T-helper 1 cell treated with Interleukin-12 subunit alpha and Interleukin-12 subunit beta and Interleukin-4 antibody, amounts not matched to agents 30 ng/mL and 1 ng/mL, for 36 hours (primary cell): ENCODE data around the gene ASL. TPM values are rescaled to one million over a fixed set of nuclear protein-coding genes. Genes with fewer than 3 reads are reported as not detected.
"Not testable (repeated sequence)": the region's sequence is repeated elsewhere in the genome, so short reads cannot be mapped to it uniquely, and the experiment has no call there.

Experiments used
- intact Hi-C: fragments of 100-400 bp; cut with micrococcal nuclease; formaldehyde crosslinking; loops from one replicate; pipeline ENCODE4 v1.15.1; 2024
- total RNA-seq: library from RNA; stranded (reverse); gene quantifications from 2 replicates; pipeline ENCODE4 v1.2.3, GENCODE V29; 2022

Gene ASL
- 30.3 and 33.4 TPM in 2 replicates for total RNA-seq

- intact Hi-C loops, result loop anchor here (1.0 to 10.0 kb wide), 14 partner anchors 25 to 1229 kb away; partner anchors contain the start of genes CRCP, GUSB, KCTD7 and RABGEF1
Measured at GRCh38 chr7:66075590-66076461, at the start of gene ASL. Gene ASL, plus strand, starts transcription at chr7:66075819. Its CDS starts 263 bp downstream, at chr7:66076082.

GRCh38 chr7:66028342-66028741, 47.3 kb upstream of the ASL start:
- intact Hi-C loops, result not testable (repeated sequence)

- intact Hi-C loops, result loop anchor here (5.0 kb wide), 2 partner anchors 174 to 214 kb away; partner anchors contain the start of gene TPST1
Measured at GRCh38 chr7:66033471-66034385, 41.9 kb upstream of the ASL start.

- intact Hi-C loops, result loop anchor here (5.0 kb wide), 2 partner anchors 173 to 213 kb away; partner anchors contain the start of gene TPST1
Measured at GRCh38 chr7:66034436-66035010, 41.1 kb upstream of the ASL start.

GRCh38 chr7:66036382-66036781, 39.2 kb upstream of the ASL start:
- intact Hi-C loops, result no loop called here

GRCh38 chr7:66036788-66037187, 38.8 kb upstream of the ASL start:
- intact Hi-C loops, result no loop called here

- intact Hi-C loops, result no loop called here
Measured at GRCh38 chr7:66039094-66039670, 36.4 kb upstream of the ASL start.

- intact Hi-C loops, result loop anchor here (1.0 kb wide), 1 partner anchor 31 kb away; the partner anchor contains the start of gene ASL
Measured at GRCh38 chr7:66043681-66044497, 31.7 kb upstream of the ASL start.

GRCh38 chr7:66044498-66044854, 31.1 kb upstream of the ASL start:
- intact Hi-C loops, result loop anchor here (1.0 kb wide), 1 partner anchor 31 kb away; the partner anchor contains the start of gene ASL

GRCh38 chr7:66047426-66047825, 28.2 kb upstream of the ASL start:
- intact Hi-C loops, result no loop called here

- intact Hi-C loops, result not testable (repeated sequence)
Measured at GRCh38 chr7:66049886-66050285, 25.7 kb upstream of the ASL start.

- intact Hi-C loops, result no loop called here
Measured at GRCh38 chr7:66050337-66050957, 25.2 kb upstream of the ASL start.

GRCh38 chr7:66050990-66051448, 24.6 kb upstream of the ASL start:
- intact Hi-C loops, result no loop called here

- intact Hi-C loops, result no loop called here
Measured at GRCh38 chr7:66052447-66052846, 23.2 kb upstream of the ASL start.

- intact Hi-C loops, result no loop called here
Measured at GRCh38 chr7:66054063-66054462, 21.6 kb upstream of the ASL start.

- intact Hi-C loops, result no loop called here
Measured at GRCh38 chr7:66055321-66055956, 20.2 kb upstream of the ASL start.

GRCh38 chr7:66060796-66061195, 14.8 kb upstream of the ASL start:
- intact Hi-C loops, result no loop called here

GRCh38 chr7:66069732-66070131, 5.9 kb upstream of the ASL start:
- intact Hi-C loops, result loop anchor here (10.0 kb wide), 1 partner anchor 1235 kb away; no protein-coding TSS in a partner anchor

GRCh38 chr7:66070222-66070621, 5.4 kb upstream of the ASL start:
- intact Hi-C loops, result loop anchor here (10.0 kb wide), 1 partner anchor 1235 kb away; no protein-coding TSS in a partner anchor
